ENCODE measurements around the gene TRIO. TPM values are rescaled to one million over a fixed set of nuclear protein-coding genes. Genes with fewer than 3 reads are reported as not detected.
A peak's percentile ranks its signal among the peaks of the same experiment; 100 is the strongest.

TRIO gene
- total and polyA plus RNA-seq, 10 of the 15 experiments (the other 5 are each of a cell fraction or from before 2014, with no cell fraction given): 5.1 to 96.4 (median 44.6) TPM

DNA sequence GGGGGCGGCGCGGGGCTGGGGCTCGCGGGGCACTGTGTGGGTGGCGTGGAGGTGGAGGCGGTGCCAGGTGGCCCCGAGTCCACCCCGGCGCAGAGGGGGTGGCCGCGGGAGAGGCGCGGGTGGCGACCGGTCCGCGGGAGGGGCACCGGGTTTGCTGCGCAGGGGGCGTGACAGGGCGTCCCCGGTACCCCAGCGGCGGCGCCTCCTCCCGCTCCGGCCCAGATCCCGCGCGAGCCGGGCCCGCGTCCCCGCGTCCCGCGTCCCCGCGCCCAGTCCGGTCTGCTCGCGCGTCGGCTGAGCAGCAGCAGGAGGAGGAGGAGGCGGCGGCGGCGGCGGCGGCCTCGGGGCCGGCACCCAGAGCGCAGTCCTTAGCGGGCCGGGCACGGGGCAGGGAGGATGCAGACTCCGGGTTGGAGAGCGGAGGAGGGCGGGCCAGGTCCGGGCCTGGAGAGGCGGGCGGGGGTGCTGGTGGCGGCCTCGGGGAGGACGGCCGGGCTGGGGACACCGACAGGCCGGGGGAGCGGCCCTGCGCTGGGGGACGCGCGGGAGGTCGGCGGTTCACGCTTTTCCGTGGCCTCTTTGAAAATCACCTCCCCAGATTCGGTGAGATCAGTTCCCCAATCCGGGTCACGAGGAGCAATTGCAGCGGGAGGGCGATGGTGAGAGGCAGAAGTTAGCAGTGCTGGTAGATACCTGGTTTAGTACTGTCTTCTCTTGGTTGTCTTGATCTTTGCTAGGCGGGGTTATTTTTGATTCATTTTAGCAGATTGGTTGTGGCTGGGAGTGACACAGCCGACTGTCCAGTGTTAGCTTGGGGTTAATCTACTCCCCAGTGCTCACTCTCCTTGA is 1.7 kb downstream of the TRIO start (continued):
- no peak for TF ChIP-seq ZBTB4 (CRISPR knock-in tag; IDR thresholded peaks at IDR 0.05)
- no peak for TF ChIP-seq IRF3 (IDR thresholded peaks at IDR 0.05)
- no peak for TF ChIP-seq CBFB (IDR thresholded peaks at IDR 0.05; ENCODE audit: low read depth)
- TF ChIP-seq RAD51 (IDR thresholded peaks at IDR 0.05): peak; percentile 69
- TF ChIP-seq BCL11A (IDR thresholded peaks at IDR 0.05; ENCODE audit: low read depth, low read length): no peak
- no peak for TF ChIP-seq NFIC (IDR thresholded peaks at IDR 0.05; ENCODE audit: low read depth, low read length)
- peak; percentile 47; the same call in 1 of the 2 replicates for TF ChIP-seq RFX5 (IDR thresholded peaks at IDR 0.05; ENCODE audit: low read depth, low read length)
- TF ChIP-seq RAD21 (IDR thresholded peaks at IDR 0.05; ENCODE audit: insufficient read depth, low read depth, low read length): peak; percentile 23; the same call in 1 of the 2 replicates
- TF ChIP-seq SIN3A (IDR thresholded peaks at IDR 0.05; ENCODE audit: low read depth, low read length): no peak
- TF ChIP-seq TCF12 (IDR thresholded peaks at IDR 0.05; ENCODE audit: low read depth, low read length): 0 out of 2 replicates have a peak, but pooled peaks have one; percentile 15
- no peak for TF ChIP-seq JUNB (IDR thresholded peaks at IDR 0.05)
- peak in 1 of 2 experiments; percentile 42; a peak in 1 of 3 replicates for TF ChIP-seq EGR1 (IDR thresholded peaks at IDR 0.05; ENCODE audit: borderline replicate concordance in 1 of 2, low read depth in 2 of 2, low read length in 2 of 2)
- TF ChIP-seq MYB (IDR thresholded peaks at IDR 0.05; ENCODE audit: borderline replicate concordance, low read depth, low read length): no peak
- no peak for TF ChIP-seq HDAC2 (IDR thresholded peaks at IDR 0.05)
- no peak for TF ChIP-seq NFXL1 (IDR thresholded peaks at IDR 0.05; ENCODE audit: borderline replicate concordance)
- TF ChIP-seq, protein P1, sequence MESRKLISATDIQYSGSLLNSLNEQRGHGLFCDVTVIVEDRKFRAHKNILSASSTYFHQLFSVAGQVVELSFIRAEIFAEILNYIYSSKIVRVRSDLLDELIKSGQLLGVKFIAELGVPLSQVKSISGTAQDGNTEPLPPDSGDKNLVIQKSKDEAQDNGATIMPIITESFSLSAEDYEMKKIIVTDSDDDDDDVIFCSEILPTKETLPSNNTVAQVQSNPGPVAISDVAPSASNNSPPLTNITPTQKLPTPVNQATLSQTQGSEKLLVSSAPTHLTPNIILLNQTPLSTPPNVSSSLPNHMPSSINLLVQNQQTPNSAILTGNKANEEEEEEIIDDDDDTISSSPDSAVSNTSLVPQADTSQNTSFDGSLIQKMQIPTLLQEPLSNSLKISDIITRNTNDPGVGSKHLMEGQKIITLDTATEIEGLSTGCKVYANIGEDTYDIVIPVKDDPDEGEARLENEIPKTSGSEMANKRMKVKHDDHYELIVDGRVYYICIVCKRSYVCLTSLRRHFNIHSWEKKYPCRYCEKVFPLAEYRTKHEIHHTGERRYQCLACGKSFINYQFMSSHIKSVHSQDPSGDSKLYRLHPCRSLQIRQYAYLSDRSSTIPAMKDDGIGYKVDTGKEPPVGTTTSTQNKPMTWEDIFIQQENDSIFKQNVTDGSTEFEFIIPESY (IDR thresholded peaks at IDR 0.05): no peak
- TF ChIP-seq TAF1 (IDR thresholded peaks at IDR 0.05; ENCODE audit: borderline replicate concordance, low read depth, low read length): peak; percentile 75
- no peak for TF ChIP-seq GABPA (IDR thresholded peaks at IDR 0.05; ENCODE audit: low read depth)
- TF ChIP-seq RBBP5 (conservative IDR thresholded peaks at IDR 0.05): no peak
- TF ChIP-seq STAT1 (conservative IDR thresholded peaks at IDR 0.05): no peak
- TF ChIP-seq, protein P2, sequence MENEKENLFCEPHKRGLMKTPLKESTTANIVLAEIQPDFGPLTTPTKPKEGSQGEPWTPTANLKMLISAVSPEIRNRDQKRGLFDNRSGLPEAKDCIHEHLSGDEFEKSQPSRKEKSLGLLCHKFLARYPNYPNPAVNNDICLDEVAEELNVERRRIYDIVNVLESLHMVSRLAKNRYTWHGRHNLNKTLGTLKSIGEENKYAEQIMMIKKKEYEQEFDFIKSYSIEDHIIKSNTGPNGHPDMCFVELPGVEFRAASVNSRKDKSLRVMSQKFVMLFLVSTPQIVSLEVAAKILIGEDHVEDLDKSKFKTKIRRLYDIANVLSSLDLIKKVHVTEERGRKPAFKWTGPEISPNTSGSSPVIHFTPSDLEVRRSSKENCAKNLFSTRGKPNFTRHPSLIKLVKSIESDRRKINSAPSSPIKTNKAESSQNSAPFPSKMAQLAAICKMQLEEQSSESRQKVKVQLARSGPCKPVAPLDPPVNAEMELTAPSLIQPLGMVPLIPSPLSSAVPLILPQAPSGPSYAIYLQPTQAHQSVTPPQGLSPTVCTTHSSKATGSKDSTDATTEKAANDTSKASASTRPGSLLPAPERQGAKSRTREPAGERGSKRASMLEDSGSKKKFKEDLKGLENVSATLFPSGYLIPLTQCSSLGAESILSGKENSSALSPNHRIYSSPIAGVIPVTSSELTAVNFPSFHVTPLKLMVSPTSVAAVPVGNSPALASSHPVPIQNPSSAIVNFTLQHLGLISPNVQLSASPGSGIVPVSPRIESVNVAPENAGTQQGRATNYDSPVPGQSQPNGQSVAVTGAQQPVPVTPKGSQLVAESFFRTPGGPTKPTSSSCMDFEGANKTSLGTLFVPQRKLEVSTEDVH (IDR thresholded peaks at IDR 0.05; ENCODE audit: low read depth, partially characterized antibody): no peak
- TF ChIP-seq PAX8 (IDR thresholded peaks at IDR 0.05): no peak
- no peak; the same call in 1 of the 2 replicates for TF ChIP-seq SMC3 (IDR thresholded peaks at IDR 0.05; ENCODE audit: borderline replicate concordance, low read length)
